ENCODE measurements around the gene MTFR2. TPM values are rescaled to one million over a fixed set of nuclear protein-coding genes. Genes with fewer than 3 reads are reported as not detected.

MTFR2 gene
- polyA plus RNA-seq, 1 donor (not counting 4 experiments of a cell fraction or from before 2014, with no cell fraction given) = 12.0 TPM

GRCh38 chr6:136252441-136252840 lies 2.3 kb upstream of the MTFR2 start:
- Histone ChIP-seq H3K4me3 (ENCODE audit: control insufficient read depth in 2 of 3, extremely low read depth in 1 of 3, insufficient read depth in 2 of 3, low read depth in 1 of 3, low read length in 3 of 3) (no peak overlapping the region), H3K27ac (ENCODE audit: control insufficient read depth, insufficient read depth, low read length) (no peak overlapping the region), H3K36me3 (ENCODE audit: control insufficient read depth in 2 of 2, extremely low read depth in 1 of 2, insufficient read depth in 2 of 2, low read length in 2 of 2) (peaks cover 2 to 3% of the 10 kb centered on the region in 2 experiments), H3K9me3 (ENCODE audit: control insufficient read depth, low read depth, low read length) (no peaks in the 10 kb centered on the region), H3K4me1 (ENCODE audit: control insufficient read depth, extremely low read depth, insufficient read depth, low read length) (peaks cover 11% of the 10 kb centered on the region), H3K27me3 (ENCODE audit: control insufficient read depth, extremely low read depth, insufficient read depth, low read length) (no peaks in the 10 kb centered on the region), H3K79me2 (ENCODE audit: control insufficient read depth, insufficient read depth, low read length) (peaks cover 10% of the 10 kb centered on the region), H3K9ac (ENCODE audit: control insufficient read depth, extremely low read depth, insufficient read depth, low read length) (no peak overlapping the region), H4K20me1 (ENCODE audit: control insufficient read depth, extremely low read depth, insufficient read depth, low read length) (no peaks in the 10 kb centered on the region), H2AFZ (ENCODE audit: control insufficient read depth, low read length) (no peak overlapping the region), H3K9me1 (ENCODE audit: control insufficient read depth, extremely low read depth, insufficient read depth, low read length) (no peaks in the 10 kb centered on the region), H3K4me2 (ENCODE audit: control insufficient read depth, extremely low read depth, insufficient read depth, low read depth, low read length) (no peak overlapping the region)
- no peak for FAIRE-seq
- no peak for DNase-seq (ENCODE audit: low read depth, low spot score)
- dilution Hi-C loops (cut with MboI; ENCODE audit: extremely low pct_ligation_motif_present, low sequenced_read_pairs) = no loop called here
- no peak for TF ChIP-seq EZH2 (IDR thresholded peaks at IDR 0.05; ENCODE audit: low read length)
- TF ChIP-seq, protein P1, sequence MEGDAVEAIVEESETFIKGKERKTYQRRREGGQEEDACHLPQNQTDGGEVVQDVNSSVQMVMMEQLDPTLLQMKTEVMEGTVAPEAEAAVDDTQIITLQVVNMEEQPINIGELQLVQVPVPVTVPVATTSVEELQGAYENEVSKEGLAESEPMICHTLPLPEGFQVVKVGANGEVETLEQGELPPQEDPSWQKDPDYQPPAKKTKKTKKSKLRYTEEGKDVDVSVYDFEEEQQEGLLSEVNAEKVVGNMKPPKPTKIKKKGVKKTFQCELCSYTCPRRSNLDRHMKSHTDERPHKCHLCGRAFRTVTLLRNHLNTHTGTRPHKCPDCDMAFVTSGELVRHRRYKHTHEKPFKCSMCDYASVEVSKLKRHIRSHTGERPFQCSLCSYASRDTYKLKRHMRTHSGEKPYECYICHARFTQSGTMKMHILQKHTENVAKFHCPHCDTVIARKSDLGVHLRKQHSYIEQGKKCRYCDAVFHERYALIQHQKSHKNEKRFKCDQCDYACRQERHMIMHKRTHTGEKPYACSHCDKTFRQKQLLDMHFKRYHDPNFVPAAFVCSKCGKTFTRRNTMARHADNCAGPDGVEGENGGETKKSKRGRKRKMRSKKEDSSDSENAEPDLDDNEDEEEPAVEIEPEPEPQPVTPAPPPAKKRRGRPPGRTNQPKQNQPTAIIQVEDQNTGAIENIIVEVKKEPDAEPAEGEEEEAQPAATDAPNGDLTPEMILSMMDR (optimal IDR thresholded peaks at IDR 0.05 in 1 of 3, IDR thresholded peaks at IDR 0.05 in 1 of 3, conservative IDR thresholded peaks at IDR 0.05 in 1 of 3; ENCODE audit: extremely low read depth in 1 of 3, insufficient read depth in 2 of 3, low read length in 3 of 3) = no peak

DNA sequence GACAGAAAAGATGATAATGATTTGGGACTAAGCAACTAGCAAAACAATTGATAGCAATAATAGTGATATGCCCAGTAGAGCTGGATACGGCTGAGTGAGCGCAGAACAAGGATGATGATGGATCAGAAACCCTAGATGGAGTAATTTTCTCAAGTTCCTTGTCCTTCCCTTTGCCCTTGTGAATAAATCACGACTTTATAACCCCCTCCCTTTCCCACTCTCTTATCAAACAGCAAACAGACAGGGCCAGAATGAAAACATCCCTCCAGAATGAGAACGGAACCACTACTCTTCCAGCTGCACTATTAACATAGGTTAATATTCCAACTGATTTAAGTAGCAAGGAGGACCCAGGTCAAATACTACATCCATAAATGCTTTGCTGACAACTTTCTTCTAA lies 1.3 kb upstream of the MTFR2 start:
- Histone ChIP-seq H3K9me1 (ENCODE audit: control insufficient read depth, extremely low read depth, insufficient read depth, low read length) (no peaks in the 10 kb centered on the region), H3K4me2 (ENCODE audit: control insufficient read depth, extremely low read depth, insufficient read depth, low read depth, low read length) (peak overlapping the region; percentile 88), H4K20me1 (ENCODE audit: control insufficient read depth, extremely low read depth, insufficient read depth, low read length) (no peaks in the 10 kb centered on the region), H3K9me3 (ENCODE audit: control insufficient read depth, low read depth, low read length) (no peaks in the 10 kb centered on the region), H3K9ac (ENCODE audit: control insufficient read depth, extremely low read depth, insufficient read depth, low read length) (no peak overlapping the region), H3K36me3 (ENCODE audit: control insufficient read depth in 2 of 2, extremely low read depth in 1 of 2, insufficient read depth in 2 of 2, low read length in 2 of 2) (no peaks in the 10 kb centered on the region), H2AFZ (ENCODE audit: control insufficient read depth, low read length) (no peak overlapping the region), H3K27me3 (ENCODE audit: control insufficient read depth, extremely low read depth, insufficient read depth, low read length) (no peaks in the 10 kb centered on the region), H3K4me3 (ENCODE audit: control insufficient read depth in 2 of 3, extremely low read depth in 1 of 3, insufficient read depth in 2 of 3, low read depth in 1 of 3, low read length in 3 of 3) (no peak overlapping the region), H3K27ac (ENCODE audit: control insufficient read depth, insufficient read depth, low read length) (no peak overlapping the region), H3K4me1 (ENCODE audit: control insufficient read depth, extremely low read depth, insufficient read depth, low read length) (peaks cover 11% of the 10 kb centered on the region), H3K79me2 (ENCODE audit: control insufficient read depth, insufficient read depth, low read length) (peaks cover 10% of the 10 kb centered on the region)
- TF ChIP-seq, protein P1 (optimal IDR thresholded peaks at IDR 0.05 in 1 of 3, IDR thresholded peaks at IDR 0.05 in 1 of 3, conservative IDR thresholded peaks at IDR 0.05 in 1 of 3; ENCODE audit: extremely low read depth in 1 of 3, insufficient read depth in 2 of 3, low read length in 3 of 3) = no peak
- no peak for TF ChIP-seq EZH2 (IDR thresholded peaks at IDR 0.05; ENCODE audit: low read length)
- DNase-seq (ENCODE audit: low read depth, low spot score) = no peak
- no peak for FAIRE-seq
- dilution Hi-C loops (cut with MboI; ENCODE audit: extremely low pct_ligation_motif_present, low sequenced_read_pairs) = no loop called here

Data from keratinocyte (primary cell).